ENCODE data around the gene PRTFDC1. TPM values are rescaled to one million over a fixed set of nuclear protein-coding genes. Genes with fewer than 3 reads are reported as not detected.

Gene PRTFDC1
- total and polyA plus RNA-seq, 2 of the 8 experiments (the other 6 are each of a cell fraction or from before 2014, with no cell fraction given): 5.9 to 6.6 TPM

DNA sequence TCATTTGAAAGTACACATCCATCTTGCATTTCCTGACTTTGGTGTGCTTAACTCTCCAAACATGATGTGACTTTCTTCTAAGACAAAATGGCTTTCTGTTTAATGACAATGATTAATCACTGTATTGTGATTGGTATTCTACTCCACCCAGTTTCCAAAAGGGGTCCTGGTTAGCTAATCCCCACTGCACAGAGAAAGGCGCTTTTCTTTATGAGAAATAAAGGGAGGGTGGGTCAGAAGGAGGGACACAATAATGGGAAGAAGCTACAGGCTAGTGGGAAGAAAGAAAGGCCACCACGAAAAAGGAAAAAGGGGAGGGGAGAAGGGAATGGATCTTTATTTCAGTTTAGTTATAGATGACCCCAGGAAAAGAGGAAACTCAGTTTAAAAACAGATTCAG, 69.2 kb downstream of the PRTFDC1 start:
- Histone ChIP-seq H3K18ac (ENCODE audit: extremely low read depth, low read length) (no peak overlapping the region), H3K9ac (replicated peaks in 1 of 4; ENCODE audit: extremely low read depth in 1 of 4, low read depth in 3 of 4, low read length in 3 of 4) (no peak overlapping the region), H4K91ac (replicated peaks; ENCODE audit: insufficient read length, low read length) (no peak overlapping the region), H3K4ac (replicated peaks; ENCODE audit: insufficient read length, low read depth, low read length) (no peak overlapping the region), H4K20me1 (replicated peaks in 1 of 2; ENCODE audit: control insufficient read depth in 1 of 2, insufficient read depth in 2 of 2, low read length in 2 of 2) (no peaks in the 10 kb centered on the region), H2AFZ (ENCODE audit: low read length) (no peak overlapping the region; the same call in 1 of the 2 replicates), H2BK120ac (replicated peaks; ENCODE audit: low read depth, low read length) (no peak overlapping the region), H3K27me3 (replicated peaks in 1 of 4; ENCODE audit: control insufficient read depth in 3 of 4, extremely low read depth in 1 of 4, insufficient read depth in 3 of 4, low read length in 3 of 4) (no peaks in the 10 kb centered on the region; a peak in 1 of 7 replicates), H3K4me1 (replicated peaks in 1 of 4; ENCODE audit: control insufficient read depth in 3 of 4, insufficient read depth in 4 of 4, low read length in 3 of 4) (peaks cover 0 to 10% (median 2%) of the 10 kb centered on the region in 4 experiments; a peak in 3 of 7 replicates), H4K8ac (ENCODE audit: extremely low read depth, insufficient read depth, low read length) (no peak overlapping the region), H2AK5ac (ENCODE audit: low read depth, low read length) (no peak overlapping the region), H3K79me1 (ENCODE audit: low read depth, low read length) (no peaks in the 10 kb centered on the region), H3K4me2 (ENCODE audit: insufficient read depth in 1 of 2, low read depth in 2 of 2, low read length in 2 of 2) (no peak overlapping the region), H2BK20ac (ENCODE audit: low read length) (no peak overlapping the region), H2BK12ac (ENCODE audit: low read depth, low read length) (no peak overlapping the region), H4K5ac (ENCODE audit: insufficient read length, low read depth, low read length) (no peak overlapping the region), H3K79me2 (ENCODE audit: control insufficient read depth in 1 of 2, insufficient read depth in 2 of 2, low read length in 2 of 2) (no peaks in the 10 kb centered on the region), H3K27ac (ENCODE audit: low read depth, low read length) (no peak overlapping the region), H3K36me3 (ENCODE audit: control insufficient read depth in 2 of 4, insufficient read depth in 4 of 4, low read length in 3 of 4) (no peaks in the 10 kb centered on the region), H3K23ac (ENCODE audit: insufficient read length) (no peak overlapping the region), H3K23me2 (ENCODE audit: low read depth, low read length) (no peaks in the 10 kb centered on the region), H3K56ac (replicated peaks; ENCODE audit: insufficient read length, low read depth, low read length) (no peak overlapping the region), H3K9me3 (ENCODE audit: insufficient read depth in 2 of 2, low read depth in 1 of 2, low read length in 1 of 2) (no peaks in the 10 kb centered on the region), H3K14ac (ENCODE audit: insufficient read length) (no peak overlapping the region), H2BK5ac (ENCODE audit: low read depth, low read length) (no peak overlapping the region), H3K4me3 (ENCODE audit: extremely low read depth in 1 of 4, insufficient read depth in 2 of 4, low read depth in 3 of 4, low read length in 4 of 4) (no peak overlapping the region), H2BK15ac (ENCODE audit: low read length) (no peak overlapping the region)
- CTCF ChIA-PET (ENCODE audit: partially characterized antibody): no interaction called here
- FAIRE-seq (no peak), DNase-seq (ENCODE audit: low read depth in 1 of 2, low spot score in 2 of 2) (no peak)
- POLR2A ChIA-PET (ENCODE audit: partially characterized antibody): no interaction called here
- WGBS, 2 experiments (ENCODE audit: extremely low coverage in 1 of 2, insufficient coverage in 1 of 2, insufficient read length in 1 of 2, insufficient replicate concordance in 2 of 2, low coverage in 1 of 2, low lambda C conversion rate in 2 of 2, missing lambda C conversion rate in 1 of 2): 73% methylated on average over 2 of the region's 2 CpGs; no CpG with 5 or more reads in 1 of the 2 experiments
- TF ChIP-seq SP1 (IDR thresholded peaks at IDR 0.05; ENCODE audit: low read depth, low read length) (no peak), HDAC2 (IDR thresholded peaks at IDR 0.05; ENCODE audit: borderline replicate concordance in 1 of 2, low read depth in 2 of 2, low read length in 2 of 2) (no peak), RBBP5 (IDR thresholded peaks at IDR 0.05; ENCODE audit: borderline replicate concordance, low read depth, low read length) (no peak), BRCA1 (IDR thresholded peaks at IDR 0.05; ENCODE audit: low read depth, low read length) (no peak), TBP (IDR thresholded peaks at IDR 0.05; ENCODE audit: low read depth, low read length) (no peak), SIRT6 (IDR thresholded peaks at IDR 0.05; ENCODE audit: low read length) (no peak), FOSL1 (IDR thresholded peaks at IDR 0.05; ENCODE audit: insufficient read depth, low read depth, low read length) (no peak), ASH2L (IDR thresholded peaks at IDR 0.05; ENCODE audit: low read length) (no peak), CBX5 (IDR thresholded peaks at IDR 0.05; ENCODE audit: low read depth, low read length) (no peak), KDM4A (IDR thresholded peaks at IDR 0.05; ENCODE audit: low read depth, low read length, severe bottlenecking) (no peak), SP4 (IDR thresholded peaks at IDR 0.05; ENCODE audit: low read length) (no peak), YY1 (IDR thresholded peaks at IDR 0.05; ENCODE audit: low read depth, low read length) (no peak), JUN (IDR thresholded peaks at IDR 0.05; ENCODE audit: low read depth, low read length) (no peak), SUZ12 (IDR thresholded peaks at IDR 0.05; ENCODE audit: low read length) (no peak)

All from H1 (cell line).